ENCODE results near the gene TAX1BP1. TPM values are rescaled to one million over a fixed set of nuclear protein-coding genes. Genes with fewer than 3 reads are reported as not detected.

The TAX1BP1 gene
- polyA plus RNA-seq, 1 donor = 93.9 TPM

GRCh38 chr7:27747589-27748368, 7.8 kb downstream of the TAX1BP1 start:
- WGBS (ENCODE audit: insufficient coverage, low lambda C conversion rate) = 94% methylated on average over 2 of the region's 4 CpGs
- no peak overlapping the region for H3K4me3 ChIP-seq (ENCODE audit: low read length)
- no peaks in the 10 kb centered on the region for H3K27me3 ChIP-seq (ENCODE audit: control insufficient read depth, insufficient read depth, low read length)
- DNase-seq = no peak
- no peak overlapping the region for H3K27ac ChIP-seq (ENCODE audit: low read length)
- H3K9me3 ChIP-seq (ENCODE audit: control insufficient read depth, low read depth, low read length) = no peaks in the 10 kb centered on the region
- H3K4me1 ChIP-seq (ENCODE audit: control insufficient read depth, insufficient read depth, low read length) = peaks cover 2% of the 10 kb centered on the region
- H3K36me3 ChIP-seq (ENCODE audit: control insufficient read depth, insufficient read depth, low read length) = peaks cover 24% of the 10 kb centered on the region

DNA sequence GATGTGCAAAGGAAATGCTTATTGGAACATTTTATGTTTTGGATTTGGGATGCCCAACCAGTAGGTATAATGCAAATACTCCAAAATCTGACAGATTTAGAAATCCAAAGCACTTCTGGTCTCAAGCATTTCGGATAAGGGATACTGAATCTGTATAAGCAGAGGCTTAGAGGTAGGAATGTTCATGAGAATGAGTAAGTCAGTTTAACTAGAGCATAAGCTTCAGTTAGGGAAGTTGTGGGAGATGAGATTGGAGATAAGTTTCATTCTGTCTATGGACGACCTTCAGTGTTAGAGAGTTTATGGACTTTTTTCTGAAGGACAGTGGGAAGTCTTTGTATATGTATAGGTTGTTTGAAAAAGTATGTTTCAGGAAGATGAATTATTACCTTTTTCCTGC, 10.4 kb downstream of the TAX1BP1 start:
- WGBS (ENCODE audit: insufficient coverage, low lambda C conversion rate) = no CpG with 5 or more reads among the region's 2 CpGs
- H3K9me3 ChIP-seq (ENCODE audit: control insufficient read depth, low read depth, low read length) = no peaks in the 10 kb centered on the region
- DNase-seq = no peak
- no peak overlapping the region for H3K27ac ChIP-seq (ENCODE audit: low read length)
- peaks cover 28% of the 10 kb centered on the region for H3K36me3 ChIP-seq (ENCODE audit: control insufficient read depth, insufficient read depth, low read length)
- H3K4me1 ChIP-seq (ENCODE audit: control insufficient read depth, insufficient read depth, low read length) = peaks cover 2% of the 10 kb centered on the region
- H3K27me3 ChIP-seq (ENCODE audit: control insufficient read depth, insufficient read depth, low read length) = no peaks in the 10 kb centered on the region
- H3K4me3 ChIP-seq (ENCODE audit: low read length) = no peak overlapping the region

DNA sequence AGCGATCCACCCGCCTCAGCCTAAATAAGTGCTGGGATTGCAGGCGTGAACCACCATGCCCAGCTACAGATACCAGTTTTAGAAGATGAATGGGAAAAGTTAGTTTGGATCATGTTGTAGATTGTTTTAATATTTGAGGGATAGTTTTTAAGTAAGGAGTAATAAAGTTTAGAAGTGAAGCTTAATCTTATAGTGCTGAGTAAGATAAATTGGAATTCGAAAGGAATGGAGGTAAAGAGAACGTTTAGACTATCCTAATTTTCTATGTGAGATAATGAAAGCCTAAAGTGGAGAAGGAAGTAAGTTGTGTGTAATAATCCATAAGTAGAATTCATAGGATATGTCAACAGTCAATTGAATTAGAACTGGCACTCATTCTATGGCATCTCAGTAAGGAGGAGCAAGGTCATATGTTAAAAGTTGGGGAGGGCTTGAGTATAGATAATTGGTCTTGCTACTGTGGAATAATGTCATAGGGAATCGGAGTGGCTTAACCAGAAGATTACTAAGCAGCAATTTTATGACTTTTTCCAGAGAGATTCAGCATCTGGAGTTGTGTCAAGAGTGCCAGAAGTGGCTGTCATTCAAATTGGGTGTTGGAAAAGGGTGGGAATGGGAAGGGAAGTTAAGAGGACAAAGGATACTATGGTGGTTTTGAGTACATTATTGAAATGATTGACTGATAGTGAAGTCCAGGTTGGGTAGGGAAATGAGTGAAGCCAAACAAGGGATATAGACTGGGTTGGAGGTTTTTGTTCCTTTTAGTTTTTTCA, 12.1 kb downstream of the TAX1BP1 start:
- peaks cover 1% of the 10 kb centered on the region for H3K4me1 ChIP-seq (ENCODE audit: control insufficient read depth, insufficient read depth, low read length)
- H3K36me3 ChIP-seq (ENCODE audit: control insufficient read depth, insufficient read depth, low read length) = peaks cover 31% of the 10 kb centered on the region
- H3K27me3 ChIP-seq (ENCODE audit: control insufficient read depth, insufficient read depth, low read length) = no peaks in the 10 kb centered on the region
- no peaks in the 10 kb centered on the region for H3K9me3 ChIP-seq (ENCODE audit: control insufficient read depth, low read depth, low read length)
- H3K27ac ChIP-seq (ENCODE audit: low read length) = no peak overlapping the region
- WGBS (ENCODE audit: insufficient coverage, low lambda C conversion rate) = 100% methylated on average over 2 of the region's 6 CpGs
- DNase-seq = no peak
- no peak overlapping the region for H3K4me3 ChIP-seq (ENCODE audit: low read length)

- Histone ChIP-seq H3K27me3 (ENCODE audit: control insufficient read depth, insufficient read depth, low read length) (no peaks in the 10 kb centered on the region), H3K4me3 (ENCODE audit: low read length) (no peak overlapping the region), H3K9me3 (ENCODE audit: control insufficient read depth, low read depth, low read length) (no peaks in the 10 kb centered on the region), H3K4me1 (ENCODE audit: control insufficient read depth, insufficient read depth, low read length) (no peaks in the 10 kb centered on the region), H3K36me3 (ENCODE audit: control insufficient read depth, insufficient read depth, low read length) (peaks cover 33% of the 10 kb centered on the region), H3K27ac (ENCODE audit: low read length) (no peak overlapping the region)
- peak in 1 of 2 donors; percentile 20 for DNase-seq
- WGBS (ENCODE audit: insufficient coverage, low lambda C conversion rate) = no CpG with 5 or more reads among the region's 1 CpG
Measured at GRCh38 chr7:27753863-27754262, 13.9 kb downstream of the TAX1BP1 start.

DNA sequence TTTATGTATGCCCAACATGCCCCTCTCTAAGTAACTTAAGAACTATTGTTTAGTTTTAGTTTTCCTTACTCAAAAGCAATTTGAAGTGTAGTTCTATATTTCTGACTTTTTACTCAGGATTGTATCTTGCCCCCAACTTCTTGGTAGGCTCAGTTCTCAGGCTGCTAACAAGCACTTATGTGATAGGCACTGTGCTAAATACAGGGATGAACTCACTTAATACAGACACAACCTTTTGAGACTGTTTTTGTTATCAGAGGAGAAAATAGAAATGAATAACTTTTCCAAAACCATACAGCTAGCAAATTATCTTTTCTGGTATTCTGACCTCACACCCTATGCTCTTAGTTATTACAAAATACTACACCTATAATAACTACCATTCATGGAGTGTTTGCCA, 16.3 kb downstream of the TAX1BP1 start:
- H3K36me3 ChIP-seq (ENCODE audit: control insufficient read depth, insufficient read depth, low read length) = peaks cover 17% of the 10 kb centered on the region
- no peaks in the 10 kb centered on the region for H3K9me3 ChIP-seq (ENCODE audit: control insufficient read depth, low read depth, low read length)

DNA sequence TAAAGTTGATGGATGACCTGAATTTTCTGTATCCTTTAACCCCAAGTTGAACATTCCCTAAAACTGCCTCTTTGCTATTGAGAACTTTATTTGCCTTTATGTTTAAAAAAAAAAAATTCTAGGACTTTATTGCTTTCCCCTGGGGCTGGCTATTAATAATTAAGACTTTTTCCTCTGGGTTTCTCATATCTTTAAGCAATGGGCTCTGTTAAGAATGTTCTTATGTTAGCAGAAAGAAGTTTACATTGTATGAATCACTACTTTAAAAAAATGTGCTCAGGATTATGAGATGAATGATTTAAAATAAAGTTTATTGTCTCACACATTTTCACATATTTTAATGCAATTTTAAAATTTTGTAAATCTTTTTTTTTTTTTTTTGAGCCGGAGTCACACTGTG, 19.5 kb downstream of the TAX1BP1 start:
- H3K4me1 ChIP-seq (ENCODE audit: control insufficient read depth, insufficient read depth, low read length) = no peaks in the 10 kb centered on the region
- WGBS (ENCODE audit: insufficient coverage, low lambda C conversion rate) = no CpG with 5 or more reads among the region's 1 CpG
- no peaks in the 10 kb centered on the region for H3K9me3 ChIP-seq (ENCODE audit: control insufficient read depth, low read depth, low read length)
- no peaks in the 10 kb centered on the region for H3K27me3 ChIP-seq (ENCODE audit: control insufficient read depth, insufficient read depth, low read length)
- peaks cover 5% of the 10 kb centered on the region for H3K36me3 ChIP-seq (ENCODE audit: control insufficient read depth, insufficient read depth, low read length)
- H3K4me3 ChIP-seq (ENCODE audit: low read length) = no peak overlapping the region
- DNase-seq = no peak
- H3K27ac ChIP-seq (ENCODE audit: low read length) = no peak overlapping the region

More for the DNA sequence above, 16.3 kb downstream of the TAX1BP1 start:
- H3K27ac ChIP-seq (ENCODE audit: low read length) = no peak overlapping the region
- no peaks in the 10 kb centered on the region for H3K27me3 ChIP-seq (ENCODE audit: control insufficient read depth, insufficient read depth, low read length)
- no peak overlapping the region for H3K4me3 ChIP-seq (ENCODE audit: low read length)
- no peaks in the 10 kb centered on the region for H3K4me1 ChIP-seq (ENCODE audit: control insufficient read depth, insufficient read depth, low read length)
- no peak for DNase-seq

DNA sequence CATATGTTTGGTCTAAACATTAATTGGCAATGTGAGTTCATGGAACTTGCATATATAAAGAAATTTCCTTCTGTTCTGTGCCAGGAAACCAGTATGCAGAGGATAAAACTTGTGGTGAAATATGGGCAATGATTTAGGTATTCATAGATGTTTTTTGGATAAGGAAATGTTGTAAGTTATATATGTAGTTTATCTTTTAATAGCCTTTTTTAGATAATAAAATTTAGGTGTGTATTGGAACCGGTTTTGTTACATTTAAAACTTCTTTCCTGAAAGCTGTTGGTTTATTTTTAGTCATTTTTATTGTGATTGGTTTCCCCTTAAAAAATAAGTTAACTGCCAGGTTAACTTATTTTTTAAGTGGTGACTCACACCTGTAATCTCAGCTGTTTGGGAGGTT, 22.1 kb downstream of the TAX1BP1 start:
- no peak overlapping the region for H3K27ac ChIP-seq (ENCODE audit: low read length)
- WGBS (ENCODE audit: insufficient coverage, low lambda C conversion rate) = 100% methylated on average over 1 of the region's 1 CpG
- no peak overlapping the region for H3K4me3 ChIP-seq (ENCODE audit: low read length)
- H3K27me3 ChIP-seq (ENCODE audit: control insufficient read depth, insufficient read depth, low read length) = no peaks in the 10 kb centered on the region
- H3K9me3 ChIP-seq (ENCODE audit: control insufficient read depth, low read depth, low read length) = no peaks in the 10 kb centered on the region
- no peak for DNase-seq
- H3K4me1 ChIP-seq (ENCODE audit: control insufficient read depth, insufficient read depth, low read length) = no peaks in the 10 kb centered on the region
- peaks cover 13% of the 10 kb centered on the region for H3K36me3 ChIP-seq (ENCODE audit: control insufficient read depth, insufficient read depth, low read length)

GRCh38 chr7:27763983-27764508, 24.1 kb downstream of the TAX1BP1 start:
- H3K27me3 ChIP-seq (ENCODE audit: control insufficient read depth, insufficient read depth, low read length) = no peaks in the 10 kb centered on the region
- WGBS (ENCODE audit: insufficient coverage, low lambda C conversion rate) = 33% methylated on average over 1 of the region's 2 CpGs
- H3K4me3 ChIP-seq (ENCODE audit: low read length) = no peak overlapping the region
- peak overlapping the region; percentile 71 for H3K27ac ChIP-seq (ENCODE audit: low read length)
- peaks cover 11% of the 10 kb centered on the region for H3K36me3 ChIP-seq (ENCODE audit: control insufficient read depth, insufficient read depth, low read length)
- H3K9me3 ChIP-seq (ENCODE audit: control insufficient read depth, low read depth, low read length) = no peaks in the 10 kb centered on the region
- DNase-seq = peak; percentile 14 to 56
- H3K4me1 ChIP-seq (ENCODE audit: control insufficient read depth, insufficient read depth, low read length) = no peaks in the 10 kb centered on the region

GRCh38 chr7:27765841-27766240, 25.9 kb downstream of the TAX1BP1 start:
- H3K36me3 ChIP-seq (ENCODE audit: control insufficient read depth, insufficient read depth, low read length) = peaks cover 19% of the 10 kb centered on the region
- H3K27me3 ChIP-seq (ENCODE audit: control insufficient read depth, insufficient read depth, low read length) = no peaks in the 10 kb centered on the region
- no peaks in the 10 kb centered on the region for H3K9me3 ChIP-seq (ENCODE audit: control insufficient read depth, low read depth, low read length)
- H3K27ac ChIP-seq (ENCODE audit: low read length) = no peak overlapping the region
- no peaks in the 10 kb centered on the region for H3K4me1 ChIP-seq (ENCODE audit: control insufficient read depth, insufficient read depth, low read length)
- H3K4me3 ChIP-seq (ENCODE audit: low read length) = no peak overlapping the region
- WGBS (ENCODE audit: insufficient coverage, low lambda C conversion rate) = 100% methylated on average over 1 of the region's 11 CpGs
- no peak for DNase-seq

DNA sequence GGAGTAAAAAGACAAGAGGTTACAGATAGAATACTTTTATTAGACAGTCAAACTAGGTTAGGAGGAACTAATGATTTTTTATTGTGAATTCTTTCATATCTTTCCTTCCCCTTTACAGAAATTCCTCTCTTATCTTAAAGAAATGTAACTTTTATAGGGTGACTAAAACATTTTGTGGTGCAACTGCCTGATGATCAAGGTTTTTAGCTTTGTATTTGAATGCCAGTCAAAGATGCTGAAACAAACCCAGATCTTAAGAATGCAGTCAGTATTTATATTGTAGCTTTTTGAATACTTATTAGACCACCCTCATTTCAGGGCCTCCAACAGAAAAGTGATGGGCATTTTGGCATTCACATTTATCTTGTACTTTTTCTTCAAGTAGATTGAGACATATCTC, 27.4 kb downstream of the TAX1BP1 start:
- H3K27me3 ChIP-seq (ENCODE audit: control insufficient read depth, insufficient read depth, low read length) = no peaks in the 10 kb centered on the region
- no peak for DNase-seq

More for the DNA sequence above, 27.4 kb downstream of the TAX1BP1 start:
- Histone ChIP-seq H3K4me1 (ENCODE audit: control insufficient read depth, insufficient read depth, low read length) (no peaks in the 10 kb centered on the region), H3K9me3 (ENCODE audit: control insufficient read depth, low read depth, low read length) (no peaks in the 10 kb centered on the region), H3K27ac (ENCODE audit: low read length) (no peak overlapping the region), H3K36me3 (ENCODE audit: control insufficient read depth, insufficient read depth, low read length) (peaks cover 29% of the 10 kb centered on the region), H3K4me3 (ENCODE audit: low read length) (no peak overlapping the region)
